HepG2 (cell line): ENCODE results near the gene NINJ2. TPM values are rescaled to one million over a fixed set of nuclear protein-coding genes. Genes with fewer than 3 reads are reported as not detected.
A peak's percentile ranks its signal among the peaks of the same experiment; 100 is the strongest.
"Not testable (repeated sequence)": the region's sequence is repeated elsewhere in the genome, so short reads cannot be mapped to it uniquely, and the experiment has no call there.

ENCODE experiments used
- ARID5B ChIP-seq: IDR thresholded peaks from 2 replicates; pipeline ENCODE4 v1.4.0; 2020; ENCODE audit warnings: mild to moderate bottlenecking, missing genetic modification reagents
- ATF1 ChIP-seq: IDR thresholded peaks from 2 replicates; pipeline ENCODE4 v1.6.1; 2016; ENCODE audit warnings: mild to moderate bottlenecking, control low read depth
- FOXC1 ChIP-seq: sonication (generic); formaldehyde crosslinking; IDR thresholded peaks from 2 replicates; pipeline ENCODE4 v1.8.0; 2022; ENCODE audit warnings: mild to moderate bottlenecking, missing genetic modification reagents, borderline replicate concordance
- GMEB1 ChIP-seq: sonication (generic); formaldehyde crosslinking; IDR thresholded peaks from 2 replicates; pipeline ENCODE4 v1.5.1; 2020; ENCODE audit warnings: missing genetic modification reagents, mild to moderate bottlenecking, borderline replicate concordance
- HNF4G ChIP-seq, 2 experiments: sonication (generic) in 1 of 2; formaldehyde crosslinking in 1 of 2; IDR thresholded peaks; 2 replicates each; pipeline versions ENCODE4 v1.4.0 to v1.6.1; 2011 to 2020; ENCODE audit warnings: borderline replicate concordance in 2 of 2, low read depth in 2 of 2, mild to moderate bottlenecking in 2 of 2, low read length in 1 of 2, missing genetic modification reagents in 1 of 2, moderate library complexity in 1 of 2
- MAX ChIP-seq: IDR thresholded peaks from 2 replicates; pipeline ENCODE4 v1.6.1; 2012; ENCODE audit warnings: inconsistent platforms
- MEIS2 ChIP-seq: sonication (generic); formaldehyde crosslinking; IDR thresholded peaks from 2 replicates; pipeline ENCODE4 v1.9.0; 2021; ENCODE audit warnings: mild to moderate bottlenecking, missing genetic modification reagents
- MLX ChIP-seq: IDR thresholded peaks from 2 replicates; pipeline ENCODE4 v1.6.1; 2016
- NFKB2 ChIP-seq: sonication (generic); formaldehyde crosslinking; IDR thresholded peaks from 2 replicates; pipeline ENCODE4 v1.4.0; 2020; ENCODE audit warnings: missing genetic modification reagents, borderline replicate concordance
- PITX1 ChIP-seq: sonication (generic); formaldehyde crosslinking; IDR thresholded peaks from 2 replicates; pipeline ENCODE4 v1.5.1; 2020; ENCODE audit warnings: mild to moderate bottlenecking, missing genetic modification reagents
- RFXAP ChIP-seq: sonication (generic); formaldehyde crosslinking; IDR thresholded peaks from 2 replicates; pipeline ENCODE4 v1.4.0; 2020; ENCODE audit warnings: missing genetic modification reagents, borderline replicate concordance
- SOX13 ChIP-seq, 3 experiments: fragments of 450-650 bp in 1 of 3; sonication (generic) in 1 of 3; formaldehyde crosslinking in 1 of 3; IDR thresholded peaks in 2 of 3; conservative IDR thresholded peaks in 1 of 3; 2 replicates each; pipeline versions ENCODE4 v1.5.0 to v1.6.1; 2016 to 2020; ENCODE audit warnings: antibody characterized with exemption in 1 of 3, mild to moderate bottlenecking in 1 of 3, missing compliant biosample characterization in 1 of 3, missing genetic modification reagents in 1 of 3, moderate library complexity in 1 of 3
- ZFY ChIP-seq: sonication (generic); formaldehyde crosslinking; IDR thresholded peaks from 2 replicates; pipeline ENCODE4 v1.4.0; 2020; ENCODE audit warnings: missing genetic modification reagents
- ZNF276 ChIP-seq: sonication (generic); formaldehyde crosslinking; IDR thresholded peaks from 2 replicates; pipeline ENCODE4 v1.4.0; 2020; ENCODE audit warnings: mild to moderate bottlenecking, low read depth, missing genetic modification reagents
- ZNF350 ChIP-seq: sonication (generic); formaldehyde crosslinking; IDR thresholded peaks from 2 replicates; pipeline ENCODE4 v1.4.0; 2020; ENCODE audit warnings: mild to moderate bottlenecking, low read depth, missing genetic modification reagents, borderline replicate concordance
- ZNF563 ChIP-seq: sonication (generic); formaldehyde crosslinking; IDR thresholded peaks from 2 replicates; pipeline ENCODE4 v1.8.0; 2022; ENCODE audit warnings: mild to moderate bottlenecking, moderate library complexity, missing genetic modification reagents
- ZNF607 ChIP-seq: sonication (generic); formaldehyde crosslinking; IDR thresholded peaks from 2 replicates; pipeline ENCODE4 v1.5.1; 2020; ENCODE audit warnings: missing genetic modification reagents, mild to moderate bottlenecking, borderline replicate concordance
- ZSCAN31 ChIP-seq: sonication (generic); formaldehyde crosslinking; IDR thresholded peaks from 2 replicates; pipeline ENCODE4 v1.5.0; 2020; ENCODE audit warnings: low read depth, mild to moderate bottlenecking, missing genetic modification reagents
- polyA plus RNA-seq, 8 experiments: library from polyadenylated mRNA; depleted of rRNA in 3 of 8; stranded (reverse) in 7 of 8; unstranded in 1 of 8; fragments of >200 nt; fragmentation: Illumina TruSeq in 4 of 8; extraction: Trizol in 4 of 8; gene quantifications; 2 replicates each; pipeline versions ENCODE4 v1.2.1 to v1.2.3, GENCODE V29; 2011 to 2016; ENCODE audit warnings: low read depth in 4 of 8, missing spikeins in 1 of 8, mixed read lengths in 1 of 8; ENCODE audit not compliant: insufficient read depth in 1 of 8
- total RNA-seq, 5 experiments: library from RNA; depleted of rRNA; stranded (reverse); fragments of >200 nt; fragmentation: Illumina TruSeq; extraction: Trizol; gene quantifications; 2 replicates each; pipeline ENCODE4 v1.2.3, GENCODE V29; 2016; ENCODE audit warnings: low read depth in 1 of 5

Gene NINJ2
- total and polyA plus RNA-seq, 2 of the 13 experiments (the other 11 are each of a cell fraction or from before 2014, with no cell fraction given), result 0.62 to 3.8 TPM

- TF ChIP-seq GMEB1 (CRISPR knock-in tag), result peak; percentile 50; the same call in 1 of the 2 replicates
- TF ChIP-seq ZNF350 (CRISPR knock-in tag), result peak; percentile 67
- peak; percentile 57 for TF ChIP-seq ZFY
- peak; percentile 58; the same call in 1 of the 2 replicates for TF ChIP-seq SOX13 (IDR thresholded peaks at IDR 0.05)
- peak in 1 of 2 experiments; percentile 55; a peak in 2 of 4 replicates for TF ChIP-seq SOX13 (CRISPR knock-in tag; conservative IDR thresholded peaks at IDR 0.05 in 1 of 2, IDR thresholded peaks at IDR 0.05 in 1 of 2)
- TF ChIP-seq ZNF276 (CRISPR knock-in tag), result peak; percentile 93
- peak; percentile 72 for TF ChIP-seq ARID5B (CRISPR knock-in tag)
- TF ChIP-seq FOXC1 (CRISPR knock-in tag), result peak; percentile 45; the same call in 1 of the 2 replicates
- peak; percentile 31; the same call in 1 of the 2 replicates for TF ChIP-seq RFXAP
- not testable (repeated sequence) for TF ChIP-seq HNF4G (IDR thresholded peaks at IDR 0.05; ENCODE audit: borderline replicate concordance, low read depth, low read length)
- peak; percentile 57; the same call in 1 of the 2 replicates for TF ChIP-seq HNF4G (CRISPR knock-in tag; IDR thresholded peaks at IDR 0.05; ENCODE audit: borderline replicate concordance, low read depth)
- peak; percentile 50; the same call in 1 of the 2 replicates for TF ChIP-seq ATF1 (CRISPR knock-in tag)
- 0 out of 2 replicates have a peak, but pooled peaks have one; percentile 53 for TF ChIP-seq ZNF607 (CRISPR knock-in tag)
- TF ChIP-seq NFKB2, result 0 out of 2 replicates have a peak, but pooled peaks have one; percentile 22
- 0 out of 2 replicates have a peak, but pooled peaks have one; percentile 51 for TF ChIP-seq ZNF563 (CRISPR knock-in tag)
- peak; percentile 69; the same call in 1 of the 2 replicates for TF ChIP-seq MEIS2 (CRISPR knock-in tag)
- 0 out of 2 replicates have a peak, but pooled peaks have one; percentile 28 for TF ChIP-seq MAX
- peak; percentile 50; the same call in 1 of the 2 replicates for TF ChIP-seq PITX1 (CRISPR knock-in tag)
- TF ChIP-seq ZSCAN31, result 0 out of 2 replicates have a peak, but pooled peaks have one; percentile 45
- TF ChIP-seq MLX (CRISPR knock-in tag), result peak; percentile 96
Measured at GRCh38 chr12:577994-578747, 85.1 kb downstream of the NINJ2 start (continued).
